ENCODE data around the gene APP.

DNA sequence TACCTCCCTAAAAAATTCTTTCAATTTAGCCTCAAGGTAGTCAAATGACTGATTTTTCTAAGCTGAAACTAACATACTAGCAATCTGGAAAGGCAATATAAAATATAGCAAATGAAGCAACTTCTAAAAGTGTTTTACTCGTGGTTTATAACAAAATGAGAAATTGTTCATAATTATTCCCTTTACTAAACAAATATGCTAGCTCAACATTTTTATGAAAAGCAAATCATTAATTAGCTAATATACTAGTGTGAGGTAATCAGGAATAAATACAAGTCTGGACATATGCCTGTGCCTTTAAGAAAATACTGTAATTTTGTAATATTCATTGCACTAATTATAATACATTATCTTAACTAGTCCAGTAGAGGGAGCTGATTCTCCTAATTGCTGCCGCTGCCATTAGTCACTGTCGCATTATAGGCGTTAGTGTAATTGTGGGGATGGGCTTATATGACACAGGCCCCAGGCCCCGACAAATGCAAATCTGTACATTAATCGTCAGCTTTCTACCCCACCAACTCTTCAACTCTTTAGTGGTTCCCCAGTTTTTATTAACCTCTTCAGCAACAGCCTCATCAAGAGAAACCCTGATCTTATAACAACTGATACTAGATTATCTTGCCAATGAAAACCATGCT lies 274.9 kb downstream of the APP start:
- no peak for TF ChIP-seq EZH2 (IDR thresholded peaks at IDR 0.05)
- TF ChIP-seq, protein P1, sequence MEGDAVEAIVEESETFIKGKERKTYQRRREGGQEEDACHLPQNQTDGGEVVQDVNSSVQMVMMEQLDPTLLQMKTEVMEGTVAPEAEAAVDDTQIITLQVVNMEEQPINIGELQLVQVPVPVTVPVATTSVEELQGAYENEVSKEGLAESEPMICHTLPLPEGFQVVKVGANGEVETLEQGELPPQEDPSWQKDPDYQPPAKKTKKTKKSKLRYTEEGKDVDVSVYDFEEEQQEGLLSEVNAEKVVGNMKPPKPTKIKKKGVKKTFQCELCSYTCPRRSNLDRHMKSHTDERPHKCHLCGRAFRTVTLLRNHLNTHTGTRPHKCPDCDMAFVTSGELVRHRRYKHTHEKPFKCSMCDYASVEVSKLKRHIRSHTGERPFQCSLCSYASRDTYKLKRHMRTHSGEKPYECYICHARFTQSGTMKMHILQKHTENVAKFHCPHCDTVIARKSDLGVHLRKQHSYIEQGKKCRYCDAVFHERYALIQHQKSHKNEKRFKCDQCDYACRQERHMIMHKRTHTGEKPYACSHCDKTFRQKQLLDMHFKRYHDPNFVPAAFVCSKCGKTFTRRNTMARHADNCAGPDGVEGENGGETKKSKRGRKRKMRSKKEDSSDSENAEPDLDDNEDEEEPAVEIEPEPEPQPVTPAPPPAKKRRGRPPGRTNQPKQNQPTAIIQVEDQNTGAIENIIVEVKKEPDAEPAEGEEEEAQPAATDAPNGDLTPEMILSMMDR (IDR thresholded peaks at IDR 0.05): peak; percentile 59

Measured in neural progenitor cell (in vitro differentiated cells).